ENCODE measurements around the gene CELA3A.
"Not testable (repeated sequence)": the region's sequence is repeated elsewhere in the genome, so short reads cannot be mapped to it uniquely, and the experiment has no call there.

The CELA3A gene

GRCh38 chr1:22001409-22001808 is at the start of gene CELA3A:
CELA3A (plus strand) TSS chr1:22001657; CDS start chr1:22001675, 18 bp downstream.
- DNase-seq (ENCODE audit: low spot score), result no peak

DNA sequence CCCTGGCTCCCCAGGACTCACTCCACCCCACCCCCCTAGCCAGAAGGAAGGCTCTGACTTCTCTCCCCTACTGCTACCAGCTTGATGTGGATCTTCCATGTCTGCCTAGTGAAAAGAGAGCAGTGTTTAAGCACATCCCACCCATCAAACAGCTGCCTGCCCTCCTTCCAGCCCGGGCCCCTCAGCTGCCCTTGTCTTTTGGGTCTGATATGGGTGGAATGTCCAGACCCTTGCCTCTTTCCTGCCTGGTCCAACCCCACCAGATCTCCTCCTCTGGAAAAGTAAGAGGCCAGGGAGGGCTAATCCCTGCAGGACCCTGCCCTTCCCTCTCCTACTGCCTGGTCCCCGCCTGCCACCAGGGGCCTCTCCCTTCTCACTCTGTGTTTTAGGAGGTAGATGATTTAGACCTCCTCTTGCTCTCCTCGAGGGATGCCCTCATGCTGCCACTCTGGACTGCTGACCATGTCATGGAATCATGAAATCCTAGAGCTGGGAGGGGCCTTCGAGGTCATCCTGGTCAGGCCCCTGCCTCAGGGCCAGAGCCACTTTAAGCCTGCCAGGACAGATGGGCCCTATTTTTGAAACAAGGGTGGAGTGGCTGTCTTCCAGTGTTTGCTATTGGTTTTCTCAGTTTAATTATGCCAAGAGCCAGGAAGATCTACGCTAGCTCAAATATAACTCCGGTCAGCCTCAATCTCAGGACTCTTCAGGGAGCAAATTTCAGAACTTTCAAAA is 48.5 kb upstream of the CELA3A start:
- DNase-seq (ENCODE audit: low spot score), result no peak

DNA sequence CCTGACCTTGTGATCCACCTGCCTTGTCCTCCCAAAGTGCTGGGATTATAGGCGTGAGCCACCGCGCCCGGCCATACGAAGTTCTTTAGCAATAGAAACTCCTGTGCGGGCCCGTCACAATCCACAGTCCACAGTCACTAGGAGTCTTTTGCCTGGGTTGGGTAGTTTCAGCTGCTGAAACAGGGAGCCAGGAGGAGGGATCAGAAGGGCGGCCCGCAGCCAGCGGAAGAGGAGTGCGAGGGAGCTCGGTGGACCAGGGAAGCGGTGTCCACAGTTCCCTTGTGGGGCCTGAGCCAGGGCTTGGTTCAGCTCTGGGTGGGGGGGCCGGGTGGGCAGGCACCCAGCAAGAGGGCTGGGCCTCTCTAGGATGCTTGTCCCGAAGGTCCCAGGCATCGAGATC is 46.4 kb upstream of the CELA3A start:
- DNase-seq (ENCODE audit: low spot score), result no peak

- no peak for DNase-seq (ENCODE audit: low spot score)
Measured at GRCh38 chr1:21955501-21956281, 45.8 kb upstream of the CELA3A start.

GRCh38 chr1:21956720-21957552 is 44.5 kb upstream of the CELA3A start:
- peak; percentile 79 for DNase-seq (ENCODE audit: low spot score)

DNA sequence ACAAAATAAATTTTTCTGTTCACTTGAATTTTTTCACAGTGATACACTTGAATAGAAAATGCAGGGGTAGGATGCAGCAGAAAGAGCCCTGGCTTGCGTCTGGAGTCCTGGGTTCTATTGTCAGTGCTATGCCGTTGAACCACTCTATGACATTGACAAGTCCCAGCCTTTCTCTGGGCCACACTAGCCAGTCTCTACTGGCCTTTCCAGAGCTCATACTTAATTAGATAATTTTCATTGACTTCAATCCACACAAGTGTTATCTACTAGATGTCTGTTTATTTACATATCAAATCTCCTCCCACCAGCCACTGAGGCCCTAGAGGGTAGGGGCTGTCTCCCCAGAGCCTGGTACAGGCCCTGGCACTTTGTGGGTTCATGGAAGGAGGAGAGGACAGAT is 40.1 kb upstream of the CELA3A start:
- DNase-seq (ENCODE audit: low spot score), result no peak

DNA sequence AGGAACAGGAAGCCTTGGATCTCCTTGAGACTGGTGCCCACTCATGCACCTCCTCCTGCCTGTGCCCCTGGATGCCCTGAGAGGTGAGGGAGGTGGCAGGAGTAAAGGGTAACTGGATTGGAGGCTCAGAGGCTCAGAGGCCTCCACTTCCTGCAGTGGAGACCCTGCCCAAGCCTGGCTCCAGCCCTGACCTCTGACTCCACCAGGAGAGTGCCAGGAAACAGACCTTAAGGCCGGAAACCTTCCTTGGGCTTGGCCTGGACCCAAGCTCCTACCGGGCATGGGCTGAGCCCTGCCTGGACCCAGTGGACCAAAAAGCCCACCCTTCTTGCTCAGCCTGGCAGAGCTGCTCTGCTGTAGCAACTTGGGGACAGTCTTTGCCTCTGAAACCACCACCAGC is 39.7 kb upstream of the CELA3A start:
- DNase-seq (ENCODE audit: low spot score), result no peak

GRCh38 chr1:21963477-21964217 is 37.8 kb upstream of the CELA3A start:
- peak; percentile 73 for DNase-seq (ENCODE audit: low spot score)

- no peak for DNase-seq (ENCODE audit: low spot score)
Measured at GRCh38 chr1:21966247-21967000, 35.0 kb upstream of the CELA3A start.

GRCh38 chr1:21967216-21967615 is 34.2 kb upstream of the CELA3A start:
- DNase-seq (ENCODE audit: low spot score), result not testable (repeated sequence)

GRCh38 chr1:21969066-21969465 is 32.4 kb upstream of the CELA3A start:
- not testable (repeated sequence) for DNase-seq (ENCODE audit: low spot score)

DNA sequence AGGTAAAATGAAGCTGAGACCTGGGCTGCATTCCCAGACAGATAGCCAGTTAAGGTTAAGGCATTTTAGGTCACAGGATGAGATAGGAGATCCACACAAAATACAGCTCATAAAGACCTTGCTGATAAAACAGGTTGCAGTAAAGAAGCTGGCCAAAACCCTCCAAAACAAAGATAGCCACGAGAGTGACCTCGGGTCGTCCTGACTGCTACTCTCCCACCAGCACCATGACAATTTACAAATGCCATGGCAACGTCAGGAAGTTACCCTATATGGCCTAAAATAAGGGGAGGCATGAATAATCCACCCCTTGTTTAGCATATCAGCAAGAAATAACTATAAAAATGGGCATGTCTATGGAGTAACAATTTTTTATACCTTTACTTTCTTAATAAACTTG is 30.9 kb upstream of the CELA3A start:
- DNase-seq (ENCODE audit: low spot score), result not testable (repeated sequence)

DNA sequence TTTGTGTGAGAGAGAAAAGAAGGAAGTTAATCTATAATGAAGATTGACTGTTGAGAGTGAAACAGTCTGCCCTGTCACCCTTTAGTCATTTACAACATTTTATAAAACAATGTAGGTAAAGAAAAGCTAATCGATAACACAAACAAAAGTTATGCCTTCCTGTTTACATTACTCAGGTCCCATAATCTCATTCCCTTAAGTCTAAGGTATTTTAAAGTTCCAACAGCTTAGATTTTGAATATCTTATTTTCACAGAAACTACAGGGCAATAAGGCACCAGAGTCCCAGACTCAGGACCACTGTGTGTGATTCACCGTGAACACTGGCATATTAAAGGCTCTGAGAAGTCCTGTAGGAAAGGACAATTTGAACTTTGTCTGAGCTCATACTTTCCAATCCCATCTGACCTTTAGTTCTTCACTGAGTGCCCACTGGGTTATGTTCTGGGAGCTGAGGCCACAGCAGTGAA is 28.4 kb upstream of the CELA3A start:
- DNase-seq (ENCODE audit: low spot score), result not testable (repeated sequence)

- DNase-seq (ENCODE audit: low spot score), result not testable (repeated sequence)
Measured at GRCh38 chr1:21973948-21974347, 27.5 kb upstream of the CELA3A start.

DNA sequence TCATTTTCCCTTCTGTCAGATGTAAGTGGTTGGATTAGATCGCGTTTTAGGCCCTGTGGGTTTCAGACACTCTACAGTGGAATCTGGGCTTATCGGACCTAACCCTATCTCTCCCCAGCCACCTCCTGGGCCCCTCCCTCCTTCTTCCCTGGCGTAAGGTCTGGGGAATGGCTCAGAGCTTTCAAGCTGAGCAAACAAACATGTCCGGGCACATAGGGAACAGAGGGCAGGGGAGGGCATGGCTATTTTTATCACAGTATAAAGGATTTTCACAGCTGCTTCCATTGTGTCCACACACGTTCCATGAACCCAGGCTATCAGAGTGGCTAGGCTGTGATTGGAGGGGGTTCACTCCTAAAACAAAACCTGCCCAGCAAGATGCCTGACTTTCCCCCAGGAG is 26.8 kb upstream of the CELA3A start:
- not testable (repeated sequence) for DNase-seq (ENCODE audit: low spot score)

- not testable (repeated sequence) for DNase-seq (ENCODE audit: low spot score)
Measured at GRCh38 chr1:21975296-21975695, 26.2 kb upstream of the CELA3A start.

- DNase-seq (ENCODE audit: low spot score), result not testable (repeated sequence)
Measured at GRCh38 chr1:21976703-21977239, 24.7 kb upstream of the CELA3A start, which contains the start of gene CELA3B. CELA3B (plus strand) TSS chr1:21977022; CDS start chr1:21977040, 18 bp downstream.

GRCh38 chr1:21978209-21978608 is 23.2 kb upstream of the CELA3A start:
- not testable (repeated sequence) for DNase-seq (ENCODE audit: low spot score)

DNA sequence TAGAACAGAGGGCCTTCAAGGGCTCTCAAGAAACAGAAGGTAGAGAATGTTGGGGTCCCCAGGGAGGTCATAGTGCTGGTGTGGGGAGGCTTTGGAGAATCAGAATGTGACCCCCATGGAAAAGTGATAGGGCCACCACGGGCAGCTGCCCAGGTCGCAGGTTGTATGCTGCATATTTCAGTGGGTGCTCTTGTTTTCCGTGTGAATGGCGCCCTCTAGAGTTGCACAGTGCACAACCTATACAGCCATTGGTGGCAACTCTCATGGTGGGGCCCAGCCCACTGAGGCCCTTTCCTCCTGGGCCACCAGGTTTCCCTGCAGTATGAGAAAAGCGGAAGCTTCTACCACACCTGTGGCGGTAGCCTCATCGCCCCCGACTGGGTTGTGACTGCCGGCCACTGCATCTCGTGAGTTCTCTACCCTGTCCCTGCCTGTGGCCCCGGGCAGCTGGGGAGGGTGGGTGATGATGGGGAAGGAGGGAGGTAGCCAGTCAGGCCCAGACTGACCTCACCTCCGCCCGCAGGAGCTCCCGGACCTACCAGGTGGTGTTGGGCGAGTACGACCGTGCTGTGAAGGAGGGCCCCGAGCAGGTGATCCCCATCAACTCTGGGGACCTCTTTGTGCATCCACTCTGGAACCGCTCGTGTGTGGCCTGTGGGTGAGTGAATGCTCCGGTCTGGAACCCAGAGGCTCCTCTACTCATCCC is 20.8 kb upstream of the CELA3A start:
- DNase-seq (ENCODE audit: low spot score), result not testable (repeated sequence)

- DNase-seq (ENCODE audit: low spot score), result not testable (repeated sequence)
Measured at GRCh38 chr1:21981253-21981652, 20.2 kb upstream of the CELA3A start.

Data from CD4-positive, alpha-beta T cell treated with Interleukin-6 at 100 ng/mL for 8 hours (primary cell).